ENCODE results near the gene STAP2.
A peak's percentile ranks its signal among the peaks of the same experiment; 100 is the strongest.

STAP2 gene

DNA sequence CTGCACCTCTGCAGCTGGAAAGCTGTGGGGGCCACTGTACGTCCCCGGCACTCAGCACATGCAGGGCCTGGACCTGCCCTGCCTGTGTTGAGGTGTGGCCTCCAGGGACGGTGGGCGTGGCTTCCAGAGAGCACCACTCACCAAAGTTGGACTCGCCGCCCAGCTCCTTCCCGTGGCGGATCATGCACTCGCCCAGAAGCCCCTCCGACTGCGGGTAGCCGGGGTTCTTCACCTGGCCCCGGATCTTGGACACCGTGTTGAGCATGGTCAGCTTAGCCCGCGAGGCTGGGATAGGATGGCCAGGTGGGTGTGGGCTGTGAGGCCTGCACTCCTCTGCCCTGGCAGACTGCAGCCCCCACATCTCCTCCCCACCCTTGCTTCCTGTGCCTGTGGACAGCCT, 26.7 kb upstream of the STAP2 start:
- Mint-ChIP-seq H3K9me3 (no peaks in the 10 kb centered on the region), H3K4me3 (no peak overlapping the region), H3K27me3 (no peaks in the 10 kb centered on the region), H3K36me3 (ENCODE audit: low read depth) (peaks cover 68% of the 10 kb centered on the region), H3K27ac (no peak overlapping the region), H3K4me1 (ENCODE audit: low read depth) (peaks cover 27% of the 10 kb centered on the region)
- DNase-seq, result no peak

DNA sequence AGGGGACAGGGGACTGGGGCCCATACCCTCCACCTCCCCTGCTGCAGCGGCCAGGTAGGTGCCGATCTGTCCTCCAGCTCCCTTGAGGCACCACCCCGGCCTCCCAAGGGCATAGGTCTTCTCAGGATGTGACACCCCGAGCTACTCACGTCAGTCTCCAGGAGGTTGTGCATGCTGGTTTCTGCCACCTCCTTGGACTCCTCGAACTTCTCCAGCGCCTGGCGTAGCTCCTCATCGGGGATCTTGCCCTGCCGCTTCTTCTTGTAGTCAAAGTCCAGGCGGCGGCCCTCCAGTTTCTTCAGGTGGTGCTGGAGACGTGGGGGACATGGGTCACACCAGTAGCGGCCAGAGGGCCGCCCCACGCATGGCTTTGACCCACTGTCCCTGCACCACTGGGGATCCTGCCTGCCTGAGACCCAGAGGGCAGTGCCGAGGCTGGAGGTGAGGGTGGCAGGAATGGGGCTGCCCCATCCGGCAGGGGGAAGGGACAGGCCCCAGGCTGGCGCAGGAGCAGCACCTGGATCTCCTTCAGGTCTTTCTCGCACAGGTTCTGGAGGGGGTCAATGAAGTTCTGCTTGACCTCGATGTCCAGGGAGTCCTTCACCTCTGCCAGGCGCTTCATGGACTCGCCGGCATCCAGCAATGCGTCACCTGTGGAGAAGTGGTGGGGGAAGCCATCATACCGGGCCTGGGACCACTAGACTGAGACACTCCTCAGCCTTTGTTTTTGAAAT, 25.1 kb upstream of the STAP2 start:
- H3K27ac Mint-ChIP-seq, result peak overlapping the region; percentile 61
- DNase-seq, result no peak
- H3K4me3 Mint-ChIP-seq, result no peak overlapping the region
- H3K9me3 Mint-ChIP-seq, result no peaks in the 10 kb centered on the region
- H3K4me1 Mint-ChIP-seq (ENCODE audit: low read depth), result peaks cover 12% of the 10 kb centered on the region
- no peaks in the 10 kb centered on the region for H3K27me3 Mint-ChIP-seq
- peaks cover 79% of the 10 kb centered on the region for H3K36me3 Mint-ChIP-seq (ENCODE audit: low read depth)

DNA sequence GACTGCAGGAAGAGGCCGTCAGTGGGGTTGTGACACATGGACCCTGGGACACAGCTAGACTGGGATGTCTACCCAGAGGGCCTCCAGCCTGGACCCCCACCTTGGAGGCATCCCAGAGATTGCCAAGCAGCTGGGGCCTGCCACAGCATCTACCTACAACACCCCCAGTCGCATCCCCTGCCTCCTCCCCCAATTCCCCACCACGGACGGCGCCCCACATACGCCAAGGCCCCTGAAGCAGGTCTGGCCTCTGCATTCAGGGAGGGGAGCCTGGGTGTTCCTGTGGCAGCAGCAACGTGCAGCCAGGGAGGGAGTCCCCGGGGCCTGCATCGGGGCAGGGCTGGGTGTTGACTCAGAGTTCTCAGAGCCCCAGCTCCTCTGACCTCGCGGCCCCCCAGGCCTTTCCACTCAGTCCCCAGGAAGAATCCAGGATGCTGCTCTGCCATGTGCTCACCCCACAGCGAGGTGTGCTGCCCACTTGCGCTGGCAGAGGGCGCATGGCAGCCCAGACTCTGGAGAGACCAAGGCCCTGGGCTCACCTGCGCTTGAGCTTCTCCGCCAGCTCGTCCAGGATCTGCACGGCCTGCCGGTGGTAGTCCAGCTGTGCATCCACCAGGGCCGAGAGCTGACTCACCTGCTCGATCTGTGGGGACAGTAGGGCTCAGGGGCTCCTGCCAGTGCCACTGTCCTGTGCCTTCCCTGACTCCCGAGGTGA, 24.4 kb upstream of the STAP2 start:
- no peak overlapping the region for H3K4me3 Mint-ChIP-seq
- H3K9me3 Mint-ChIP-seq, result no peaks in the 10 kb centered on the region
- peak overlapping the region; percentile 61 for H3K27ac Mint-ChIP-seq
- H3K4me1 Mint-ChIP-seq (ENCODE audit: low read depth), result peaks cover 5% of the 10 kb centered on the region
- H3K36me3 Mint-ChIP-seq (ENCODE audit: low read depth), result peaks cover 77% of the 10 kb centered on the region
- no peaks in the 10 kb centered on the region for H3K27me3 Mint-ChIP-seq
- no peak for DNase-seq

DNA sequence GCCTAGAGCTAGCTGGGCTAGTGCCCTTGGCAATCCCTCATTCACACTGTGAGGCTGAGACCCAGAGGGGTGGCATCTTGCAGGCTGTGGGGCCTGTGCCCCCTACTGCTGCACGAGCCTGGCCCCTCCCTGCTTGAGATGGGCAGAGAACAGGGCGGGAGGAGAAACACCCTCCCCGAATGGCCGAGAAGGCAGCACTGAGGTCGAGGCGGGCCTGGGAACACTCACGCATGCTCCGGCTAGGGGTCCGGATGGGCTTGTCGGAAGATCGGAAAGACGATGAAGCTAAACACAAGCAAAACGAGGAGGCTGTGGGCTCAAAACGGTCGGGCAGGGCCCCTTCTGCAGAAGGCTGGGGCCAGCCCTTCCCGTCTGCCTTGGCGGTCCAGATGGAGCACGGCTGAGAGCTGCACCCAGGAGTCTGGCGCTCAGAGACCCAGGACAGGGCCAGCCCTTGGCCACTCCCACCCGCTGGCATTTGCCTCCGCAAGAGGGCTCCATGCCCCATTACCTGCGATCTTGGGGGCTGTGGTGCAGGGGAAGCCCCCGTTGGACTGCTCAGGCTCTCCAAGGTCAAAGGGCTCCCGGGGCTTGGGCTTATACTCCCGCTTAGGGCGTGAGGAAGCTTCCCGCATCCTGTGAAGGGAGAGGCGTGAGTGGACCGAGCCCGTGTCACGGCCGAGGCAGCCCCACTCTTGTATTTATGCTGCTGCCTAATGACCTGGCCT, 23.6 kb upstream of the STAP2 start:
- DNase-seq, result no peak
- no peaks in the 10 kb centered on the region for H3K9me3 Mint-ChIP-seq
- no peaks in the 10 kb centered on the region for H3K27me3 Mint-ChIP-seq
- no peaks in the 10 kb centered on the region for H3K4me1 Mint-ChIP-seq (ENCODE audit: low read depth)
- no peak overlapping the region for H3K4me3 Mint-ChIP-seq
- peaks cover 73% of the 10 kb centered on the region for H3K36me3 Mint-ChIP-seq (ENCODE audit: low read depth)
- peak overlapping the region; percentile 61 for H3K27ac Mint-ChIP-seq

DNA sequence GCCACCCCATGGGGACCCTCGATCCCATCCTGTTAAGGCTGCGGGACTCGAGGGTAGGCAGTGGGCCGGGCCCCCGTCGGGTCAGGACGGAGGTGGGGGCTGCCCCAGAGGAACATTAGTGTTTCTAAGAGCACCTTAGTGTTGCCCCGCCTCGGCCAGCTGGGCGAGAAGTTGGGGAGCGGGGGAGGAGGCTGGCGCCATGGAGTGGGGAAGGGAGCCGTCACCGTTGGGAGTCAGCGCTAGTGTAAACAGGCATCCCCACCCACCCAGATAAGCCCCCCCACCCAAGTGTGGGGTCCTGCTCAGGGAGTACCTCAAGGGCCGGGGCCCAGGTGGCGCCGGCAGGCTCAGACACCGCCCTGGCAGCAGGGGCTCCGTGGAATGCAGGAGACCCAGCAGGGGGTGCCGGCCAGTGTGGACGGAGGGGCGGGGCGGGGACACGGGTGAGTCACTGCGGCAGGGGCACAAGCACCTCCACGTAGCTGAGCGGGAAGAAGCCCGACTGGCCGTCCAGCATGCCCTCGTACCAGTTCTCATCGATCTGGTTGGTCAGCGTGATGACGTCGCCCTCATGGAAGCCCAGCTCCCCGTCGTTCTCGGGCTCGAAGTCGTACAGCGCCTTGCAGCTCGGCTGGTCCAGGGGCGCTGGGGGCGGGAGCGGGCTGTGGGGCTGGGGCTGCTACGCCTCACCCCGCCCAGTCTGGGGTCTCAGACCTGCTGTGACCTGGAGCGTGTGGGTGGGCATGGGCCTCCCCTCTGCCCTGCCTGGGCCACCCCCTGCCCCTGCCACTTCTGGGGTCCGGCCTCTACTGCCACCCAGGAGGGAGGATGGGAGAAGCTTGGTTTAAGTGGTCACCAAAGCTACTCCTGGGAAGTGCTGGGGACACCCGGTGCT, 22.8 kb upstream of the STAP2 start:
- H3K27ac Mint-ChIP-seq, result no peak overlapping the region
- H3K4me1 Mint-ChIP-seq (ENCODE audit: low read depth), result no peaks in the 10 kb centered on the region
- peaks cover 71% of the 10 kb centered on the region for H3K36me3 Mint-ChIP-seq (ENCODE audit: low read depth)
- no peaks in the 10 kb centered on the region for H3K27me3 Mint-ChIP-seq
- DNase-seq, result no peak
- H3K9me3 Mint-ChIP-seq, result no peaks in the 10 kb centered on the region
- no peak overlapping the region for H3K4me3 Mint-ChIP-seq

DNA sequence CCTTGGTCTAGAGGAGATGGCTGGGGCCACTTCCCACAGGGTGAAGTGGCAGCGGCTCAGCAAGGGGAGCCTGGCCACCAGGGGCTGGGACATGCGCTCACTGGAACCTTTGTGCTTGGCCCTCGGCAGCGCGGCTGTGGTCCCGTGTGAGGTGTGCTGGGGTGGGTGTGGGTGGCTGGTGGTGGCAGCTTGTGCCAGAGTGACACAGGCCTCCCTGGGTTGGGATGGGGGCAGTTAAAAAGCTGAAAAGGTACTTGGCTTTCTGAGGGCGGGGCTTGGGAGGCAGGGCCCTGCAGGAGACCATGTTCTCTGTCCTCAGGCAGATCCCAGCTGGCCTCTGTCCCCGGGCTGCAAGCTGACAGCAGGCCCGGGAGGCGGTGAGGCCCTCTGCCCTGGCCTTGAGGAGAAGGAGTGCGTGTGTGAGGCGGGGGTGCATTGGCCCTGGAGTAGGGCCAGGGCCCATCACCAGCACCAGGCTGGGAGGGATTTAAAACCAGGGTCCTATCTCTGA, 22.1 kb upstream of the STAP2 start:
- Mint-ChIP-seq H3K9me3 (no peaks in the 10 kb centered on the region), H3K27ac (peak overlapping the region; percentile 57), H3K27me3 (no peaks in the 10 kb centered on the region), H3K4me3 (no peak overlapping the region), H3K4me1 (ENCODE audit: low read depth) (no peaks in the 10 kb centered on the region), H3K36me3 (ENCODE audit: low read depth) (peaks cover 70% of the 10 kb centered on the region)
- no peak for DNase-seq

DNA sequence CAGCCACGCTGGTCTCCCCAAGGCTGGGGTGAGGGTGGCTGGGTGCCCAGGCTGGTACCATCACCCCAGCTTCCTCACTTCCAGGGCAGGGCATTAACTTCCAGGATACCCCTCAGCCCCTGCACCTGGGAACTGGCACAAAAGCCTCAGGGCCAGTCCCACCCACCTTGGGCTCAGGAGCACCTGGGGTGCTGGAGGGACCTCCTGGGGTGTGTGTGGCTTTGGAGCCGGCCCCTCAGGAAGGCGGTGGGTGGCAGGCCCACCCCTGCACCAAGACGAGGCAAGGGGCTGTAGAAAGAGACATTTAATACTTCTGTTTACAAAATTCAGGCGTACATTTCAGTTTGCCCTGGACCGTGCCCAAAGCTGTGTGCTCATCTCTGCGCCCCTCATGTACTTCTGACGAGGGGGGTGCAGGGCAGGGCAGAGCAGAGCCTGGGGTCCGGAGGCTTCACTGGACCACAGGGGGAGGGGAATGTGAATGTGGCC, 21.5 kb upstream of the STAP2 start:
- Mint-ChIP-seq H3K27me3 (no peaks in the 10 kb centered on the region), H3K27ac (peak overlapping the region; percentile 57), H3K36me3 (ENCODE audit: low read depth) (peaks cover 65% of the 10 kb centered on the region), H3K4me3 (no peak overlapping the region), H3K9me3 (no peaks in the 10 kb centered on the region), H3K4me1 (ENCODE audit: low read depth) (no peaks in the 10 kb centered on the region)
- no peak for DNase-seq

DNA sequence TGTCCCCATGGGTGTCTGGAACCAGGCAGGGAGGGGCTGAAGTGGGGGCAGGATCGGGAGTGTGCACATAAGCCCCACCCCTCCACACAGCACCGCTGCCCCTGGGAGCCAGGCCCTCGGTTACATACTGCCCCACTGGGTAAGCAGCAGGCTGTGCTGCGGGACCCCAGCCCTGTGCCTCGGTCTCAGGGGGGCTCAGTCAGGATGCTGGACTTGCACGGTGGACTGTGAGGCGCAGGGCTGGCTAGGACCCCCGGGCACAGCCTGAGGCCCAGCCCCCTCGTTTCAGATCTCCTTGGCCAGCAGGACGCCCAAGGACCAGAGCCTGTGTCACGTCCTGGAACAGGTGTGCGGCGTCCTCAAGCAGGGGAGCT, 21.0 kb upstream of the STAP2 start:
- Mint-ChIP-seq H3K4me3 (no peak overlapping the region), H3K9me3 (no peaks in the 10 kb centered on the region)
- DNase-seq, result no peak

DNA sequence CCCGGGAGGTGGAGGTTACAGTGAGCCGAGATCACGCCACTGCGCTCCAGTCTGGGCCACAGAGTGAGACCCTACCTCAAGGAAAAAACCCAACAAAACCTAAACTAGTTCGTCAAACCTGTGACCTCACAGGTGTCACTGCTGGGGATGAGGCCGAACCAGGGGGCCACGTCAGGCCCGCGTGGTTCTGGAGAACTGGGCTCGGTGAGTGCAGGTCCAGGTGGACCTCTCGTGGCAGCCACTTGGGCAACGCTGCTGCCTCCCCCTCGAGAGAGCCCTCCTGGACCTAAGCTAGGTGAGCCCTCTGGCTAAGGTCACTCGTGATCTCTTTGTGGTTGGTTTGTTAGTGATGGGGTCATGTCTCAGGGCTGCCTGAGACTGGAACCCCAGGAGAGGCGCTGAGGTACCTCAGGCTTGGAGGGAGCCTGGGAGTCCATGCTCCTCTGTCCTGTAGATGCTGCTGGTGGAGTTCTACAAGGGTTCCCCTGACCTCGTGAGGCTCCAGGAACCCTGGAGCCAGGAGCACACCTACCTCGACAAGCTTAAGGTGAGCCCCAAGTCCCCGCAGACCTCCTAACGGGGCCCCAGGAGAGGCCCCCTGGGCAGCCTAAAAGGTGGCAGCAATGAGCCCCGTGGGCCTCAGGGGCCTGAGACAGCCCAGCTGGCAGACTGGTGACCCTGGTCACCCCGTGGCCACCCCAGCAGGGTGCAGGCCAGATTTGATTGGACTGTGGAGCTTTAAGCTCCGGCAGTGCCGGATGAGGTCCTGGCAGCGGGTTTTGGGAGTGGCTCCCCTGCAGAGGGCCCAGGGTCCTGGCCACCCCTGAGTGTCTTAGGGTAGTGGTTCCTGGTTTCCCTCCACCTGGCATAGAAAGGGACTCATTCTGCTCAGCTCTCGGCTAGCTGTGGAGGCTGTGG, 20.3 kb upstream of the STAP2 start:
- DNase-seq, result no peak
- Mint-ChIP-seq H3K27me3 (no peaks in the 10 kb centered on the region), H3K9me3 (no peaks in the 10 kb centered on the region), H3K4me3 (no peak overlapping the region), H3K27ac (peak overlapping the region; percentile 51), H3K36me3 (ENCODE audit: low read depth) (peaks cover 61% of the 10 kb centered on the region), H3K4me1 (ENCODE audit: low read depth) (no peaks in the 10 kb centered on the region)

More for the DNA sequence above, 21.0 kb upstream of the STAP2 start:
- Mint-ChIP-seq H3K4me1 (ENCODE audit: low read depth) (no peaks in the 10 kb centered on the region), H3K36me3 (ENCODE audit: low read depth) (peaks cover 62% of the 10 kb centered on the region), H3K27ac (peak overlapping the region; percentile 37), H3K27me3 (no peaks in the 10 kb centered on the region)

DNA sequence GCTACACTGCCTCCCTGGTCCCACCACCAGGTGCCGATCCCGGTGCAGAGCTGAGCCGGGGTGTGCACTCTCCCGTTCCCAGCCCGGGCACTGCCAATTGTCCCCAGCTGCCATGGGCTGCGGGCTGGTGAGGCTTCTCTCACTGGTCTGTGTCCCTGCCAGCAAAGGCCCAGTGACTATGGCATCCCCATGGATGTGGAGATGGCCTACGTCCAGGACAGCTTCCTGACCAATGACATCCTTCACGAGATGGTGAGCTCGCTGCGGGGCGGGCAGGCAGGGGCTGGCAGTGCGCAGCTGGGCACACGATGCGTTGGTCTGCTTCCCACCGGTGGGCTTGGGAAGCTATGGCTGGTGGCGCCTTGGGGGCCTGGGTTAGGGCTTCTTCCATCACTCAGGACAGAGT, 19.3 kb upstream of the STAP2 start:
- Mint-ChIP-seq H3K36me3 (ENCODE audit: low read depth) (peaks cover 57% of the 10 kb centered on the region), H3K4me3 (no peak overlapping the region), H3K9me3 (no peaks in the 10 kb centered on the region), H3K27ac (peak overlapping the region; percentile 50), H3K4me1 (ENCODE audit: low read depth) (no peaks in the 10 kb centered on the region), H3K27me3 (no peaks in the 10 kb centered on the region)
- no peak for DNase-seq

DNA sequence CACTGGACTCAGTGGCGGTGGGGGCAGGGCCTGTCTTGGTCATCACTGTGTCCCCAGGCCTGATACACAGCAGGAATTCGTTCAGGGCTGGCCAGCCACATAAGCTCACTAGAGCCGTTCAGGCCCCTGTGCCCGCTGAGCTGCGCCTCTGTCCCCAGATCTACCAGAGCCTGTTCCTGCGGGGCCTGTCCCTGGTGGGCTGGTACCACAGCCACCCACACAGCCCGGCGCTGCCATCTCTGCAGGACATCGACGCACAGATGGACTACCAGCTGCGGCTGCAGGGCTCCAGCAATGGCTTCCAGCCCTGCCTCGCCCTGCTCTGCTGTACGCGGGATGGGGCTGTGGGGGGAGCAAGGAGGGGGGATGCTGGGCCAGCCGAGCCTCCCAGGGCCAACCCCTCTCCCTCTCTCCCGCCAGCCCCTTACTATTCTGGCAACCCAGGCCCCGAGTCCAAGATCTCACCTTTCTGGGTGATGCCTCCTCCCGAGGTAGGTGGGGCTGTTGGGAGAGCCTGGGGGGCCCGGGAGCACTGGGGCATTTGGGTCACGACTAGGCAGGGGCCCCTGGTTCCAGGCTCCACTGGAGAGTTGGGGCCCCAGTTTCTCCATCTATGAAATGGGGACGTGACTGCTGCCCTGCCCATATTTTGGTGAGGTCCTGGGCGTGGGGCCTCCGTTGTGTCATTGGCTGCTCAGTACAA, 18.6 kb upstream of the STAP2 start:
- Mint-ChIP-seq H3K4me1 (ENCODE audit: low read depth) (no peaks in the 10 kb centered on the region), H3K27ac (no peak overlapping the region), H3K4me3 (no peak overlapping the region), H3K27me3 (no peaks in the 10 kb centered on the region), H3K36me3 (ENCODE audit: low read depth) (peaks cover 50% of the 10 kb centered on the region), H3K9me3 (no peaks in the 10 kb centered on the region)
- DNase-seq, result no peak

DNA sequence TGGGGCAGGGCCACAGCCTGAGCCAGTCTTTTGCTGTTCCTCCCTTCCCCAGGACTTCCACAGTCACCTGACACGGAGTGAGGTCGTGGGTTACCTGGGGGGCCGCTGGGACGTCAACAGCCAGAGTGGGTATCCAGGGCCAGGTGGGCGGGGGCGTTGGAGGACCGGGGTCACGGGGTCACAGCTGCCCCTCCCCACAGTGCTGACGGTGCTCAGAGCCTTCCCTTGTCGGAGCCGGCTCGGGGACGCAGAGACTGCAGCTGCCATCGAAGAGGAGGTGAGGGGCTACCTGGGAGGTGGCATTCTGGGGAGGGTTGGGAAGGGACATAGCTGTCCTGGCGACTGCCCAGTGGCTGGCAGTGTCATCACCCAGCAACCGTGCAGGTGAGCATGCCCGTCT, 16.3 kb upstream of the STAP2 start:
- no peaks in the 10 kb centered on the region for H3K4me1 Mint-ChIP-seq (ENCODE audit: low read depth)
- H3K27me3 Mint-ChIP-seq, result no peaks in the 10 kb centered on the region
- DNase-seq, result no peak
- H3K36me3 Mint-ChIP-seq (ENCODE audit: low read depth), result peaks cover 38% of the 10 kb centered on the region
- no peaks in the 10 kb centered on the region for H3K9me3 Mint-ChIP-seq
- no peak overlapping the region for H3K4me3 Mint-ChIP-seq
- H3K27ac Mint-ChIP-seq, result no peak overlapping the region

DNA sequence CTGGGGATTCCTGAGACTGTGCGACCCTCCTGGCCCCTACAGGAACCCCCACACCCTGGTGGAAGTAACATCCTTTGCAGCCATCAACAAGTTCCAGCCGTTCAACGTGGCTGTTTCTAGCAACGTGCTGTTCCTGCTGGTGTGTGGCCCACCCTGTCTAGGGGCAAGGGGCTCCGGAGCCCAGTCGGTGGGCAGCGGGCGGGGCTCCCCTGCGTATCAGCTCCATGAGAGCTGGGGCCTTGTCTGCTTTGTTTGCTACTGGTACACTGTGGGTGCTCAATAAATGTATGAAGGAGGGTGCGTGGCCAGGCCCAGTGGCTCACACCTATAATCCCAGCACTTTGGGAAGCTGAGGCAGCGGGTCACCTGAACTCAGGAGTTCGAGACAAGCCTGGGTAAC, 15.7 kb upstream of the STAP2 start:
- Mint-ChIP-seq H3K4me3 (no peak overlapping the region), H3K36me3 (ENCODE audit: low read depth) (peaks cover 39% of the 10 kb centered on the region), H3K27ac (no peak overlapping the region), H3K4me1 (ENCODE audit: low read depth) (no peaks in the 10 kb centered on the region), H3K27me3 (no peaks in the 10 kb centered on the region), H3K9me3 (no peaks in the 10 kb centered on the region)
- no peak for DNase-seq
